NCI-H128 (cell line): ENCODE measurements around the gene GNB4.
A peak's percentile ranks its signal among the peaks of the same experiment; 100 is the strongest.

Experiments used
- DNase-seq: peaks from one replicate; lab custom pipeline; 2025; ENCODE audit not compliant: unreplicated experiment; lab: John Stamatoyannopoulos, UW

The GNB4 gene

GRCh38 chr3:179451265-179452175 is at the start of gene GNB4:
TSS of gene GNB4 (minus strand) at chr3:179451470. CDS start at chr3:179426200, 25,270 bp downstream.
- peak; percentile 51 for DNase-seq

DNA sequence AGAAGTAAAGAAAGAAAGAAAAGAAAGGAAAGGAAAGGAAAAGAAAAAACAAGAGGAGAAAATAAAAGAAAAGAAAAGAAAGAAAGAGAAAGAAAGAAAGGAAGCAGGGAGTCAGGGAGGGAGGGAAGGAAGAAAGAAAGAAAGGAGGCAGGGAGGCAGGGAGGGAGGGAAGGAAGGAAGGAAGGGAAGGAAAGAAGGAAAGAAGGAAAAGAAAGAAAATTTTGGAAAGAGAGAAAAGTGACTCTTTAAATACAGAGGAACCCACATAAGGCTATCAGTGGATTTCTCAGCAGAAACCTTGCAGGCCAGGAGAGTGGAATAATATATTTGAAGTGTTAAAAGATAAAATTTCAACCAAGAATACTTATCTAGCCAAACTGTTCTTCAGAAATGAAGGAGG is 44.2 kb upstream of the GNB4 start:
- DNase-seq: no peak

- no peak for DNase-seq
Observed at GRCh38 chr3:179493260-179493659, 42.0 kb upstream of the GNB4 start.

GRCh38 chr3:179488213-179488612 is 36.9 kb upstream of the GNB4 start:
- no peak for DNase-seq

DNA sequence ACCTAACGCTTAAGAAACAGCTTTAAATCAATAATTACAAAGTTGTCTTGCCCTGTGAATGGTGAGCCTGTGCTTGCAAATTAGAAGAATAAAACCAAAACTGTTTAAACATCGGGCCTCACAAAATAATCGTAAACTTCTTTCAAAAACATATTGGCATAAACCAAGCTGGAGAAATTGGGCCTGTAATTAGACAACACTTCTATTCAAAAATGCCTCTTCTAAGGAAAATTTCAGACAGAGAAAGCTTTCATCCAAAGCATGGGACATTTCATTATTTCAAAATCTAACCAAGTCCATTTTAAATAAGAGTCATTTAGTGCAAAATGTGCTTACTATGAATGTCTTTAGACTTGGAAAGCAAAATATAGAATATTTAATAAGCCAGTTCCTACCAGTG is 35.5 kb upstream of the GNB4 start:
- DNase-seq: no peak

DNA sequence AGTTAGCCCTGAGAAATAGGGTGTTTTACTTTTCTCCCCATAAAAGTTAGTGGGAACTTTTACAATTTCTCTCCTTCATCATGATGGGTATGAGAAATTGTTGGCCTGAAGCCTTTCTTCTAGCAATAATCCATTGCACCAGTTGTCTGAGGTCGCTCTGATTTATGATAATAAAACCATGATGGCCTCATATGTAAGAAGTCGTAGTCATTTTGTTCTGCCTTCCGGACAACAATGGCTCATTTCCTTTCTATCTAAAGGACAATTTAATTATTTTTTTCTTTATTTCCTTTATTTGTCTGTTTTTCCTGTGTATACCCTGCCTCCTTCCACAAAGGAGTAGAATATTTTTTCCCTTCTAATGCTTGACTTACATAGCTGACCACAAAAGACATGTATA is 31.6 kb upstream of the GNB4 start:
- no peak for DNase-seq

DNA sequence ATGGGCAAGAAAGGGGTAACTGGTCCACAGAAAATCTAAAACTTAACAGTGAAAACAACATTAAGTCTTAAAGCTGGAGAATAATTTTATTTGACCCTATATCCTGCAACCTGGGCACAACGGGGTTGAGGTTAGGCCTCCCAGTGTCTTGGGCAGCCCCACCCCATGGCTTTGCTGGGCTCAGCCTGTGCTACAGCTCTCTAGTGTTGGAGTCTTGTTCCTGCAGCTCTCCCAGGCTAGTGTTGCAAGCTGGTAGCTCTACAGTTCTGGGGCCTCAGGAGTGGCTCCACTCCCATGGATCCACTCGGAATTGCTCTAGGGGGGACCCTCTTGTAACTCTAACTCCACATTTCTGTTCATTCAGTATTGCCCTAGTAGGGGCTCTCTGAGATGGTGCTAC is 24.9 kb upstream of the GNB4 start:
- DNase-seq: no peak

GRCh38 chr3:179474480-179474879 is 23.2 kb upstream of the GNB4 start:
- no peak for DNase-seq

- DNase-seq: no peak
Observed at GRCh38 chr3:179473565-179473964, 22.3 kb upstream of the GNB4 start.

DNA sequence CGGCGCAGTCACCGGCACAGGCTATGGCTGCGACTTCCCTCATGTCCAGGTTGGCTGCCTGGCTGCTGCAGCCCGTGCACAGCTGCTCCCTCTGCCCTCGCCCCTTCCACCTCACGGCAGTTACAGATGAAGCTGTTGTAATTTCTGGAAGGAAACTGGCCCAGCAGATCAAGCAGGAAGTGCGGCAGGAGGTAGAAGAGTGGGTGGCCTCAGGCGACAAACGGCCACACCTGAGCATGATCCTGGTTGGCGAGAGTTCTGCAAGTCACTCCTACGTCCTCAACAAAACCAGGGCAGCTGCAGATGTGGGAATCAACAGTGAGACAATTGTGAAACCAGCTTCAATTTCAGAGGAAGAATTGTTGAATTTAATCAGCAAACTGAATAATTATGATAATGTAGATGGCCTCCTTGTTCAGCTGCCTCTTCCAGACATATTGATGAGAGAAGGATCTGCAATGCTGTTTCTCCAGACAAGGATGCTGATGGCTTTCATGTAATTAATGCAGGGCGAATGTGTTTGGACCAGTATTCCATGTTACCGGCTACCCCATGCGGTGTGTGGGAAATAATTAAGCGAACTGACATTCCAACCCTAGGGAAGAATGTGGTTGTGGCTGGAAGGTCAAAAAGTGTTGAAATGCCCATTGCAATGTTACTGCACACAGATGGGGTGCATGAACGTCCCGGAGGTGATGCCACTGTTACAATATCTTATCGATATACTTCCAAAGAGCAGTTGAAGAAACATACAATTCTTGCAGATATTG is 13.2 kb upstream of the GNB4 start:
- no peak for DNase-seq

DNA sequence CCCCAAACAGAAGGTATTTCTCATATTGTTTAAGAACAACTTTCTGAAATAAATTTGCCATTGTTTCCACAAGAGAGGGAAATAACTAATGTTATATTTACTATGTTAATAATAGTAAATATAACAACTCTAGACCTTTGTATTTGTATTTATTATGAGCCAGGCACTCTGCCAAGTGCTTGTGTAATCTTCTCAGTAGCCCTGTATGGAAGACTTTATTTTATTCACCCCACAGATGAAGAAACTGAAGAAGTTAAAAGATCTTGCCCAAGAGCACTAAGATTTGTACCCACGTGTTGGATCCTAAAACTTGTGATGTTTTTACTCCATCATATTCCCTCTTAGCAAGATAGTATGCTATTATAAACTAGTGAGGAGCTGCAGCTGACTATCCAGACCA is 12.0 kb upstream of the GNB4 start:
- DNase-seq: no peak

DNA sequence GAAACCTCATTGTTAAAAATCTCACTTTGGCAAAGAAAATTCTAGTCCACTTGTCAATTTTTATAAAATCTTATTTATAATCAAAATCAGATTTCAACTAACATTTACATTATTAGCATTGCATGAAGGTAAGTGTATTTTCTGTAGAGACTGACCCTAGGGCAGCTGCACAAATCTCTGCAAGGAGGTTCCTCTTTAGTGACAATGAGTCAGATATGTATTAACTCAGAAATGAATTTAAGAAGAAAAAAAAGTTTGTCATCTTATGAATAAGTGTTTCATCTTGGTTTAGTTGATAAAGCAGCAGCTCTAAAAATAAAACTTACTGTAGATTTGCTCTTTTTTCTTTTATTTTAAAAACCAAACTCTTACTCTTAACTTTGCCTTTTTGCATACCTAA is 9.0 kb upstream of the GNB4 start:
- DNase-seq: no peak

DNA sequence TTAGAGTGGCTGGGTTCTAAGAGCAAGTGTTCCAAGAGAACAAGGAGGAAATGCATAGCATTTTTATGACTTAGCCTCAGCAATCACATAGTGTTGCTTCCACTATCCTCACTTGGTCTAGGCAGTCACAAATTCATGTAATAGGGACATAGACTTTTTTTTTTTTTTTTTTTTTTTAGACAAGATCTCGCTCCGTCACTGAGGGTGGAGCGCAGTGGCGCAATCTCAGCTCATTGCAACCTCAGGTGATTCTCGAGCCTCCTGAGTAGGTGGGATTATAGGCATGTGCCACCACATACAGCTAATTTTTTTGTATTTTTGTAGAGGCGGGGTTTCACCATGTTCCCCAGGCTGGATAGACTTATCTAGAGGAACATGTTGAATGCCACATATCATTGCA is 4.7 kb upstream of the GNB4 start:
- no peak for DNase-seq

- no peak for DNase-seq
Observed at GRCh38 chr3:179454887-179455286, 3.6 kb upstream of the GNB4 start.

GRCh38 chr3:179453967-179454366 is 2.7 kb upstream of the GNB4 start:
- DNase-seq: no peak

GRCh38 chr3:179452872-179453271 is 1.6 kb upstream of the GNB4 start:
- no peak for DNase-seq

DNA sequence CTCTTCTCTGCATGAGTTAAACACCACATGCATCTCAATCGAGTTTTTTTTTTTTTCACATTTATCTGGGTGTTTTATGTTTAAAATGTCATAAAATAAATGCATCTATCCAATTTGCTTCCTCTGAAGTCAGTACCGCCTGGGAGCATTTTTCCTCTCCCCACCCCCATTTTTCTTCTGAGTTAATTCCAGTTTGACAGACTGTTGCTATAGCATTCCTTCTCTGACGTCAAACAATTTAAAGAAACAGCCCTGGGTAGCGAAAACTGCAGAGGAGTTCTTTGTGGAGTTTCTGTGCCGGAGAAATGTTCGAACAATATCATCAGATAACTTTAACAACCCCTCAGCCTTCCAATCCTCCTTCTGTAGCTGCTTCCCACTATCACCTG is 900 bp upstream of the GNB4 start:
- no peak for DNase-seq

DNA sequence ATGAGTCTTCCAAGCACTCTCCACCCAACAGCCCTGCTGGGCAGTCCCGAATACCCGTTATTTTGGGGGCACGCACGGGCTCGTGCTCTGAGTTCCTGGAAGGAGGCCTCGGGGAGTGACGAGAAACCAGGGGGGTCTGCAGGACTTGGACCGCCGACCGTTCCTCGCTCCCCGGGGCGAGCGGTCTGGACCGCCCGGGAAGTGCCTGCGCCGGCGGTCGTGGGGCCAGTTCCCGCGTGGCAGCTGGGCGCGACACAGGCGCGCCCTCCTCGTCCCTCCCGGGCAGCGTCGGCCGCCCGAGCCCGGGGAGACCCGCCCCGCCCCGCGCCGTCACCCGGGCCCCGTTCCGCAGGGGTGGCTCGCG is 387 bp downstream of the GNB4 start:
- no peak for DNase-seq

DNA sequence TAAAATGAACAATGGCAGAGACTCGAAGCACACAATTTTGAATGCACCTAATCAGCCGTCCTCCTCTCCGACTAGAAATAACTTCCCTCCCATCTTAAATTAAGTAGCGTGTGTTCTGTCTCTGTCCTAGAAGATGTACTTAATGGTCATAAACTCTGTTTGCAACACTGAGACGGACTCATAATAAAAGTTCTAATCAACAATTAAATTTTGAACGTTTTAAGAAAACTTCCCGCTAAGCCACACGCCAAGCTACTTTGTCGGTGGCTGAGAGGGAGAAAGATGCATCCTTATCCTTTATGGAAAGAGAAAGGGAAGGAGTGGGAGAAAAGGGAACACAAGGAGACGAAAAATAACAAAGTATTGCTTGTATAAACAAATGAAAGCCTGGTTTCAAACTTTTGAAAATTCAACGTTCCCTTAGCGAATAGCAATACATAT is 989 bp downstream of the GNB4 start:
- DNase-seq: no peak

DNA sequence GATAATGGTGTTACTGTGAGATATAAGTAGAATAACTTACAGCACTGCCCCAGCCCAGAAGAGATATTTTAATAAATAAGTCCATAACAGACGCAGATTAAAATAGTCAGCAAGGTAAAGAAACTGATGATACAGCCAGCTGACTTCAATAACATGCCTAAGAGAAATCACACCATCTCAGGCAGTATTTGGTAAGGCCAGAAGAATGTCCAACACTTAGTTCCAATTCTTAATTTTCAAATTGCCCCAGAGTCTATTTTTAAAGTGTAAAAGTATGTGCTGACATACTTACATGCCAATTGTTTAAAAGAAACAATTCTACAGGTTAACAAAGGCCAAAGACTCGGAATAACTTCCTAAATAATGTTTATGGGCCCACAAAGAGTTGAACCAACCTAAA is 1.6 kb downstream of the GNB4 start:
- no peak for DNase-seq

DNA sequence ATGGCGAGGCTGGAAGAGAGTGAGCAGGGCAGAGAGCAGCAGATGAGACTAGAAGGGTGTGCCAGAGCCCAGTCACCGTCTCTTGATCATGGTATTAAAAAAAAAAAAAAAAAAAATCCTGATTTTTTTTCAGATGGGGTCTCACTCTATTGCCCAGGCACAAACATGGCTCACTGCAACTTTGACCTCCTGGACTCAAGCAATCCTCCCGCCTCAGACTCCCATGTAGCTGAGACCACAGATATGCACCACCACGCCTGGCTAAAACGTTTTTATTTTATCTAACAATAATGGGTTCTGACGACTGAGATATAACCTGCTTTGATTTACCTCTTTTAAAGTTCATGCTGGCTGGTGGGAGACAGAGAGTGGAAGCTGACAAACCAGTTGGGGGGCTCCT is 4.0 kb downstream of the GNB4 start:
- no peak for DNase-seq

GRCh38 chr3:179446501-179446900 is 4.8 kb downstream of the GNB4 start:
- no peak for DNase-seq
